GM23338 (cell line): ENCODE measurements around the gene ZMYM4.

Source experiments
- CREB1 ChIP-seq: fragments of 250-450 bp; sonication (Bioruptor Pico); IDR thresholded peaks from 2 replicates; pipeline ENCODE4 v1.5.0; 2020; ENCODE audit warnings: low read depth, mild to moderate bottlenecking, moderate library complexity
- ETS1 ChIP-seq: IDR thresholded peaks from 2 replicates; pipeline ENCODE4 v1.6.1; 2016; ENCODE audit warnings: antibody characterized with exemption
- EZH2 ChIP-seq: fragments of 200-600 bp; sonication (generic); IDR thresholded peaks from one replicate; pipeline ENCODE4 v1.8.0; 2017; ENCODE audit warnings: antibody characterized with exemption, mild to moderate bottlenecking, low read depth; ENCODE audit not compliant: unreplicated experiment
- EZH2phosphoT487 ChIP-seq: fragments of 200-600 bp; sonication (generic); IDR thresholded peaks from one replicate; pipeline ENCODE4 v1.8.1; 2018; ENCODE audit warnings: antibody characterized with exemption; ENCODE audit not compliant: unreplicated experiment
- JUNB ChIP-seq: IDR thresholded peaks from one replicate; pipeline ENCODE4 v1.6.1; 2016; ENCODE audit warnings: antibody characterized with exemption; ENCODE audit not compliant: unreplicated experiment
- NANOG ChIP-seq: IDR thresholded peaks from 2 replicates; pipeline ENCODE4 v1.6.1; 2016; ENCODE audit warnings: antibody characterized with exemption, borderline replicate concordance
- POLR2AphosphoS5 ChIP-seq: IDR thresholded peaks from 2 replicates; pipeline ENCODE4 v1.6.1; 2016; ENCODE audit warnings: antibody characterized with exemption, low read depth
- STAT1 ChIP-seq: IDR thresholded peaks from one replicate; pipeline ENCODE4 v1.6.1; 2016; ENCODE audit warnings: antibody characterized with exemption; ENCODE audit not compliant: unreplicated experiment
- ZNF114 ChIP-seq: fragments of 250-450 bp; sonication (Bioruptor Pico); IDR thresholded peaks from 2 replicates; pipeline ENCODE4 v1.5.0; 2020; ENCODE audit warnings: mild to moderate bottlenecking, moderate library complexity
- ZNF331 ChIP-seq: fragments of 250-450 bp; sonication (Bioruptor Pico); IDR thresholded peaks from 2 replicates; pipeline ENCODE4 v1.5.0; 2020; ENCODE audit warnings: low read depth, mild to moderate bottlenecking, moderate library complexity
- TF ChIP-seq, protein P1 (sequence below), 2 experiments: fragments of 200-600 bp in 1 of 2; sonication (generic) in 1 of 2; conservative IDR thresholded peaks; 2 replicates each; pipeline versions ENCODE4 v1.5.1 to v1.6.1; 2016 to 2017; ENCODE audit warnings: antibody characterized with exemption in 2 of 2, low read depth in 2 of 2, mild to moderate bottlenecking in 2 of 2, moderate library complexity in 1 of 2
- TF ChIP-seq, protein P2 (sequence below): IDR thresholded peaks from one replicate; pipeline ENCODE4 v1.6.1; 2018; ENCODE audit warnings: antibody characterized with exemption; ENCODE audit not compliant: unreplicated experiment
- TF ChIP-seq, protein P3 (sequence below): fragments of 250-450 bp; sonication (Bioruptor Pico); IDR thresholded peaks from 2 replicates; pipeline ENCODE4 v1.5.0; 2020; ENCODE audit warnings: mild to moderate bottlenecking, moderate library complexity

DNA sequence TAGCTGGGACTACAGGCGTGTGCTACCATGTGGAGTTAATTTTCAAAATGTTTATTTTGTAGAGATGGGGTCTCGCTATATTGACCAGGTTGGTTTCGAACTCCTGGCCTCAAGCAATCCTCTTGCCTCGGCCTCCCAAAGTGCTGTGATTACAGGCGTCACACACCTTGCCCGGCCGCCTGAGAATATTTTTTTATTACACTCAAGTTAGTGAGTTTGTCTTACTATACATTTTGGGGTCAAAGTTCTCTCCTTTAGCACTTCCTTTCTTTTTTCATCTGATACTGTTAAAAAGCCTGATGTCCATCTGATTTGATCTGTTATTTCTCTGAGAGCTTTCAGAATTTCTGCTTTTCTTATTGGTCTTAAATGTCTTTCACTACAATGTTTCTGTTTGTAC is 159.9 kb downstream of the ZMYM4 start:
- TF ChIP-seq, protein P1, sequence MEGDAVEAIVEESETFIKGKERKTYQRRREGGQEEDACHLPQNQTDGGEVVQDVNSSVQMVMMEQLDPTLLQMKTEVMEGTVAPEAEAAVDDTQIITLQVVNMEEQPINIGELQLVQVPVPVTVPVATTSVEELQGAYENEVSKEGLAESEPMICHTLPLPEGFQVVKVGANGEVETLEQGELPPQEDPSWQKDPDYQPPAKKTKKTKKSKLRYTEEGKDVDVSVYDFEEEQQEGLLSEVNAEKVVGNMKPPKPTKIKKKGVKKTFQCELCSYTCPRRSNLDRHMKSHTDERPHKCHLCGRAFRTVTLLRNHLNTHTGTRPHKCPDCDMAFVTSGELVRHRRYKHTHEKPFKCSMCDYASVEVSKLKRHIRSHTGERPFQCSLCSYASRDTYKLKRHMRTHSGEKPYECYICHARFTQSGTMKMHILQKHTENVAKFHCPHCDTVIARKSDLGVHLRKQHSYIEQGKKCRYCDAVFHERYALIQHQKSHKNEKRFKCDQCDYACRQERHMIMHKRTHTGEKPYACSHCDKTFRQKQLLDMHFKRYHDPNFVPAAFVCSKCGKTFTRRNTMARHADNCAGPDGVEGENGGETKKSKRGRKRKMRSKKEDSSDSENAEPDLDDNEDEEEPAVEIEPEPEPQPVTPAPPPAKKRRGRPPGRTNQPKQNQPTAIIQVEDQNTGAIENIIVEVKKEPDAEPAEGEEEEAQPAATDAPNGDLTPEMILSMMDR (conservative IDR thresholded peaks at IDR 0.05; ENCODE audit: low read depth in 2 of 2), result no peak
- no peak for TF ChIP-seq EZH2phosphoT487
- no peak for TF ChIP-seq EZH2
- TF ChIP-seq CREB1 (CRISPR knock-in tag), result no peak
- TF ChIP-seq POLR2AphosphoS5, result no peak
- TF ChIP-seq, protein P2, sequence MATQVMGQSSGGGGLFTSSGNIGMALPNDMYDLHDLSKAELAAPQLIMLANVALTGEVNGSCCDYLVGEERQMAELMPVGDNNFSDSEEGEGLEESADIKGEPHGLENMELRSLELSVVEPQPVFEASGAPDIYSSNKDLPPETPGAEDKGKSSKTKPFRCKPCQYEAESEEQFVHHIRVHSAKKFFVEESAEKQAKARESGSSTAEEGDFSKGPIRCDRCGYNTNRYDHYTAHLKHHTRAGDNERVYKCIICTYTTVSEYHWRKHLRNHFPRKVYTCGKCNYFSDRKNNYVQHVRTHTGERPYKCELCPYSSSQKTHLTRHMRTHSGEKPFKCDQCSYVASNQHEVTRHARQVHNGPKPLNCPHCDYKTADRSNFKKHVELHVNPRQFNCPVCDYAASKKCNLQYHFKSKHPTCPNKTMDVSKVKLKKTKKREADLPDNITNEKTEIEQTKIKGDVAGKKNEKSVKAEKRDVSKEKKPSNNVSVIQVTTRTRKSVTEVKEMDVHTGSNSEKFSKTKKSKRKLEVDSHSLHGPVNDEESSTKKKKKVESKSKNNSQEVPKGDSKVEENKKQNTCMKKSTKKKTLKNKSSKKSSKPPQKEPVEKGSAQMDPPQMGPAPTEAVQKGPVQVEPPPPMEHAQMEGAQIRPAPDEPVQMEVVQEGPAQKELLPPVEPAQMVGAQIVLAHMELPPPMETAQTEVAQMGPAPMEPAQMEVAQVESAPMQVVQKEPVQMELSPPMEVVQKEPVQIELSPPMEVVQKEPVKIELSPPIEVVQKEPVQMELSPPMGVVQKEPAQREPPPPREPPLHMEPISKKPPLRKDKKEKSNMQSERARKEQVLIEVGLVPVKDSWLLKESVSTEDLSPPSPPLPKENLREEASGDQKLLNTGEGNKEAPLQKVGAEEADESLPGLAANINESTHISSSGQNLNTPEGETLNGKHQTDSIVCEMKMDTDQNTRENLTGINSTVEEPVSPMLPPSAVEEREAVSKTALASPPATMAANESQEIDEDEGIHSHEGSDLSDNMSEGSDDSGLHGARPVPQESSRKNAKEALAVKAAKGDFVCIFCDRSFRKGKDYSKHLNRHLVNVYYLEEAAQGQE, result no peak
- TF ChIP-seq NANOG, result no peak
- TF ChIP-seq ZNF331 (CRISPR knock-in tag), result no peak
- TF ChIP-seq ETS1, result no peak
- no peak for TF ChIP-seq ZNF114
- no peak for TF ChIP-seq JUNB
- TF ChIP-seq STAT1, result no peak
- TF ChIP-seq, protein P3, sequence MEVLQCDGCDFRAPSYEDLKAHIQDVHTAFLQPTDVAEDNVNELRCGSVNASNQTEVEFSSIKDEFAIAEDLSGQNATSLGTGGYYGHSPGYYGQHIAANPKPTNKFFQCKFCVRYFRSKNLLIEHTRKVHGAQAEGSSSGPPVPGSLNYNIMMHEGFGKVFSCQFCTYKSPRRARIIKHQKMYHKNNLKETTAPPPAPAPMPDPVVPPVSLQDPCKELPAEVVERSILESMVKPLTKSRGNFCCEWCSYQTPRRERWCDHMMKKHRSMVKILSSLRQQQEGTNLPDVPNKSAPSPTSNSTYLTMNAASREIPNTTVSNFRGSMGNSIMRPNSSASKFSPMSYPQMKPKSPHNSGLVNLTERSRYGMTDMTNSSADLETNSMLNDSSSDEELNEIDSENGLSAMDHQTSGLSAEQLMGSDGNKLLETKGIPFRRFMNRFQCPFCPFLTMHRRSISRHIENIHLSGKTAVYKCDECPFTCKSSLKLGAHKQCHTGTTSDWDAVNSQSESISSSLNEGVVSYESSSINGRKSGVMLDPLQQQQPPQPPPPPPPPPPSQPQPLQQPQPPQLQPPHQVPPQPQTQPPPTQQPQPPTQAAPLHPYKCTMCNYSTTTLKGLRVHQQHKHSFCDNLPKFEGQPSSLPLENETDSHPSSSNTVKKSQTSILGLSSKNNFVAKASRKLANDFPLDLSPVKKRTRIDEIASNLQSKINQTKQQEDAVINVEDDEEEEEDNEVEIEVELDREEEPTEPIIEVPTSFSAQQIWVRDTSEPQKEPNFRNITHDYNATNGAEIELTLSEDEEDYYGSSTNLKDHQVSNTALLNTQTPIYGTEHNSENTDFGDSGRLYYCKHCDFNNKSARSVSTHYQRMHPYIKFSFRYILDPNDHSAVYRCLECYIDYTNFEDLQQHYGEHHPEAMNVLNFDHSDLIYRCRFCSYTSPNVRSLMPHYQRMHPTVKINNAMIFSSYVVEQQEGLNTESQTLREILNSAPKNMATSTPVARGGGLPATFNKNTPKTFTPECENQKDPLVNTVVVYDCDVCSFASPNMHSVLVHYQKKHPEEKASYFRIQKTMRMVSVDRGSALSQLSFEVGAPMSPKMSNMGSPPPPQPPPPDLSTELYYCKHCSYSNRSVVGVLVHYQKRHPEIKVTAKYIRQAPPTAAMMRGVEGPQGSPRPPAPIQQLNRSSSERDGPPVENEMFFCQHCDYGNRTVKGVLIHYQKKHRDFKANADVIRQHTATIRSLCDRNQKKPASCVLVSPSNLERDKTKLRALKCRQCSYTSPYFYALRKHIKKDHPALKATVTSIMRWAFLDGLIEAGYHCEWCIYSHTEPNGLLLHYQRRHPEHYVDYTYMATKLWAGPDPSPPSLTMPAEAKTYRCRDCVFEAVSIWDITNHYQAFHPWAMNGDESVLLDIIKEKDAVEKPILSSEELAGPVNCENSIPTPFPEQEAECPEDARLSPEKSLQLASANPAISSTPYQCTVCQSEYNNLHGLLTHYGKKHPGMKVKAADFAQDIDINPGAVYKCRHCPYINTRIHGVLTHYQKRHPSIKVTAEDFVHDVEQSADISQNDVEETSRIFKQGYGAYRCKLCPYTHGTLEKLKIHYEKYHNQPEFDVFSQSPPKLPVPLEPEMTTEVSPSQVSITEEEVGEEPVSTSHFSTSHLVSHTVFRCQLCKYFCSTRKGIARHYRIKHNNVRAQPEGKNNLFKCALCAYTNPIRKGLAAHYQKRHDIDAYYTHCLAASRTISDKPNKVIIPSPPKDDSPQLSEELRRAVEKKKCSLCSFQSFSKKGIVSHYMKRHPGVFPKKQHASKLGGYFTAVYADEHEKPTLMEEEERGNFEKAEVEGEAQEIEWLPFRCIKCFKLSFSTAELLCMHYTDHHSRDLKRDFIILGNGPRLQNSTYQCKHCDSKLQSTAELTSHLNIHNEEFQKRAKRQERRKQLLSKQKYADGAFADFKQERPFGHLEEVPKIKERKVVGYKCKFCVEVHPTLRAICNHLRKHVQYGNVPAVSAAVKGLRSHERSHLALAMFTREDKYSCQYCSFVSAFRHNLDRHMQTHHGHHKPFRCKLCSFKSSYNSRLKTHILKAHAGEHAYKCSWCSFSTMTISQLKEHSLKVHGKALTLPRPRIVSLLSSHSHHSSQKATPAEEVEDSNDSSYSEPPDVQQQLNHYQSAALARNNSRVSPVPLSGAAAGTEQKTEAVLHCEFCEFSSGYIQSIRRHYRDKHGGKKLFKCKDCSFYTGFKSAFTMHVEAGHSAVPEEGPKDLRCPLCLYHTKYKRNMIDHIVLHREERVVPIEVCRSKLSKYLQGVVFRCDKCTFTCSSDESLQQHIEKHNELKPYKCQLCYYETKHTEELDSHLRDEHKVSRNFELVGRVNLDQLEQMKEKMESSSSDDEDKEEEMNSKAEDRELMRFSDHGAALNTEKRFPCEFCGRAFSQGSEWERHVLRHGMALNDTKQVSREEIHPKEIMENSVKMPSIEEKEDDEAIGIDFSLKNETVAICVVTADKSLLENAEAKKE (CRISPR knock-in tag), result no peak
